NCI-H2081 (cell line): ENCODE measurements around the gene BSN.
"Not testable (repeated sequence)": the region's sequence is repeated elsewhere in the genome, so short reads cannot be mapped to it uniquely, and the experiment has no call there.

Source experiments
- DNase-seq, 2 experiments: peaks; one replicate each; lab custom pipeline; 2025; lab: John Stamatoyannopoulos, UW

BSN gene

DNA sequence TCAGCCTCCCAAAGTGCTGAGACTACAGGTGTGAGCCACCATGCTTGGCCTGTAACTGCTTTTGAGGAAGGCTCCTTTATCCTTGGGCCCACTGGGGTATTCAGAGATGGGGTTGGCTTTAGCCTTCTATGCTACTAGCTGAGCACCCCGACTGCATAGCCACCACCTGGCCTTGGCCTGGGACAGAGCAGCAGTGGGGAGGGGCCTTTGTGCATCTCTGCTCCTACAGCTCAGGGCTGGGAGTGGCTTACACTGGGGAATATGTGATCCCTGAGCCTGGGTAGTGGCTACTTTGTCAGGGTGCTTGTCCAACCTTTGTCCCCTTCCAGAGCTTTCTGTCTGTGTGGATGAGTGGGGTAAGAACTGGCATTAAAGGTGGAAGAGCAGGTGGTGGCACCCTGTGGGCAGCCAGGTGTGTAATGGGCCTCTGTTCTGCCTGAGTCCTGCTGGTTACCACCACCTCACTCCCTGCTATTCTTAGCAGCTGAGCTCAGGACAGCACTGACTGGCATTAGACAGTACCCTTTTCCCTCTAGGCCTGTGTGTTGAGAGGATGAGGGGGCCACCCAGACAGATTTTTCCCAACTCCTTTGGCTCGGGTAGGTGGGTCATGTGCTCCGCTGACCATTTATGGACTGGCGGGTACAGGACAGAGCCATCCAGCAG lies 141.2 kb downstream of the BSN start:
- DNase-seq = not testable (repeated sequence)

DNA sequence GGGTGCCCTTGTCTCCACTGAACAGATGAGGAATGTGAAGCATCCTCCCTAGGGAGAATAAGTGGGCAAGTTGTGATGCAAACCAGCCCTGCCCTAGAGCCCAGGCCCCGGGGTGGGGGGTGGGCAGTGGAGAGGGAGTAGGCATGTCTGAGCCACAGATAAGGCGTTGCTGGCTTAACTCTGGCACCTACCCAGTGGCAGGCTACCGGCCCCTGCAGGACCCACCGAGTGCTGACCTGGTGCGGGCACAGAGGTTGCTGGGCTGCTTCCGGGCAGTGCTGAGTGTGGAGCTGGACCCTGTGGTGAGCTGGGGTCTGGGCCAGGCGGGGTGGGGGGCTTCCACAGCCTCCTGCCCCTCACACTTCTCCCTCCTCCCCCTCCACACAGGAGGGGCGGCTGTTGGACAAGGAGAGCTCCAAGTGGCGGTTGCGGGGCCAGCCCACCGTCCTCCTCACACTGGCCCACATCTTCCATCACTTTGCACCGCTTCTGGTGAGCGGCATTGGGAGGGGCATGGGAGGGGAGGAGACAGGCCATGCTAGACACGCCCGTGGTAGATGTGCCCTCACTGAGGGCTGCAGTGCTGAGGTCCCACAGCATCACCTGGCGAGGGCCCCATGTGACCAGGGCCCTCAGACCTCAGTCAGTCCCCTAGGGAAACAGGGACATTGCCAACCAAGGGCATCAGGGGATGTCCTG lies 145.2 kb downstream of the BSN start:
- DNase-seq = no peak

DNA sequence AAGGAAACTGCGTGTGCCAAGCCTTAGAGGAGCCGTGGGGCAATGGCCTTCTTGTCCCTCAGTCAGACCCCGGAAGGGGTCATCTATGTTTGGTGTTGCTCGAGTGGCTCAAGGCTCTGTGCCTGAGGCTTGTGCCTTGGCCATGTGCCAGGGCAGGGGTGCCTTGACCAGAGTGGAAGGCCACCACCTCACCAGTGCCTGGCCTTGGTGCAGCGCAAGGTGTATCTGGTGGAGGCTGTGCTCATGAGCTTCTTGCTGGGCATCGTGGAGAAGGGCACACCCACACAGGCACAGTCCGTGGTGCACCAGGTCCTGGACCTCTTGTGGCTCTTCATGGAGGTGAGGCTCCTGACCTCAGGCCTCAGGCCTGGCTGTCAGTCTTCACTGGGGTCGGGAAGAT lies 145.7 kb downstream of the BSN start:
- no peak for DNase-seq

DNA sequence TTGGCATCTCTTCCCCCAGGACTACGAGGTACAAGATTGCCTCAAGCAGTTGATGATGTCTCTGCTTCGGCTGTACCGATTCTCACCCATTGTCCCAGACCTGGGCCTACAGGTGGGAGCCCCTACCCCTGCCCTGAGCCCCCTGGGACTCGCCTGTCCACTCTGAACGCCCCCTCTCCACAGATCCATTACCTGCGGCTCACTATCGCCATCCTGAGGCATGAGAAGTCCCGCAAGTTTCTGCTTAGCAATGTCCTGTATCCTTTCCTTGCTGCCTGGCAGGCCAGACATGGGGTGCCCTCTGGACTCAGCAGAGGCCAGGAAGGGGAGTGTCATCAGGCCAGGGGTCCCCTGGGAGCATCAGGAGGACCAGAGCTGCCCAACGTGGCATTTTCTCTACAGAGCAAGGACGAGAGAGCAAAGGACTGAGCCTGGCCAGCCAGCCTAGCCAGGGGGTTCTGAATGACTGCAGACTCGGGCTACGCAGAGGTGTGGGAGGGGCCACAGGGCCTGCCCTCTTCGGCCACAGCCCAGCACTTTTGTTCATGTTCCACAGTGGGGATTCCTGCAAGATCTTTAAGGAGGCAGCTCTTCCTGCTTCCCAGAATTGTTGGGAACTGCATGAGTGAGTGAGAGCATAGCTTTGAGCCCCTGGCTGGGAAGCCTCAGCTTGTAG lies 146.3 kb downstream of the BSN start:
- DNase-seq = no peak

DNA sequence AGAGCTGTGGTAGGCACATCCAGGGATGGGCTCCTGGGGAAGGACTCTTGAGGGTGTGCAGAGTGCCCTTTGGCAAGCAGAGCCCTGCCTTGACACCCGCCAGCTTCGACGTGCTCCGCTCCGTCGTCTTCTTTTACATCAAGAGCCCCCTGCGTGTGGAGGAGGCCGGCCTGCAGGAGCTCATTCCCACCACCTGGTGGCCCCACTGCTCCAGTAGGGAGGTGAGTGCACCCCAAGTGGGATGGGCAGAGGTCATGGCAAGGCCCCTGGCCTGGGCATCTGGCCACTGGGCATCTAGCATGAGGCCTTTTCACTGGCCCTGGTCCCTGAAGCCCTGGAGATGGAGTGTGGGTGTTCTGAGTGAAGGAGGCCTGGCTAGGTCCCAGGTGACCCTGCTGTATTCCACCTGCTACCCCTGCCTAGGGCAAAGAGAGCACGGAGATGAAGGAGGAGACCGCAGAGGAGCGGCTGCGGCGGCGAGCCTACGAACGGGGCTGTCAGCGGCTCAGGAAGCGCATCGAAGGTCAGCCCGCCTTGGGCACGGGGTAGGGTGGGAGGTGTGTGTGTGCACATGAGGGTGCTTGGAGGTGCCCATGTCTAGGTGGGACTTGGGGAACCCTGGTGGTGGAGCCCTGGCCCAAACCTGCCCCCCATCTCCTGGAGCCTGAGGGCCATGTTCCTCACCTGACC lies 147.3 kb downstream of the BSN start:
- DNase-seq = no peak

DNA sequence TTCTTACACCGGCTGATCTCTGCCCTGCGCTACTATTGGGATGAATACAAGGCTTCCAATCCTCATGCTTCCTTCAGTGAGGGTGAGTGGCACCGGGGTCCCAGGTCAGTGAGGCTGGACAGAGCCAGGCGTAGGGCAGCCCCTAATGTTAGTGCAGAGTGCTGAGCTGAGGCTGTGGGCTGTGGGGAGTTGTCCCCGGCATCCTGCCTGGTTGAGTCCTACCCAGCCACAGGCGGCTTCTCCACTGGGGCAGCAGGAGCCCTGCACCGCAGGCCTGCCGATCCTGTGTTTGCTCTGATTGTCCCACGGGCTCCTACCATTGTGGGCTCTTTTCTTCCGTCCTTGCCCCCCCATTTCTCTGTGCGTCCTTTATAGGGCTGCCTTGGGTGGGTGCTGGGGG lies 148.4 kb downstream of the BSN start:
- no peak for DNase-seq

DNA sequence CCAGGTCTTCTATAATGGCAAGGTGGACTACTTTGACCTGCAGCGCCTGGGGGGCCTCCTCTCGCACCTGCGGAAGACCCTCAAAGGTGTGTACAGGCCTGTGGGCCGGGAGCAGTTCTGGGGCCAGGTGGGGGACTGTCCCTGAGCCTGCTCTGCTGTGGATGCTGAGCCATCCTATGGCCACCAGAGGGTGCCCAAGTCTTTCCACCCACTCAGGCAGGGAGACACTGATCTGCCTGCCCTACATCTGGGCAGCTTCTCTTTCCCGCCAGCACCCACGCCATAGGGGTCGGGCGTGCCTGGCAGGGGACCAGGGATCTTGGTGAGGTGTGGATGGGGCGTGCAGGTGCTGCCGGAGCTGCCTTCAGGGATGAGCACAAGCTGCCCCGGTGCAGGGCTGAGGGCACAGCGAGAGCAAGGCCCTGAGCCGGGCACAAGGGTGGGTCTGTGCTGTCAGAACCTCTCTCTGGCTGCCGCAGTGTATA lies 149.2 kb downstream of the BSN start:
- peak; percentile 67 to 74 for DNase-seq

DNA sequence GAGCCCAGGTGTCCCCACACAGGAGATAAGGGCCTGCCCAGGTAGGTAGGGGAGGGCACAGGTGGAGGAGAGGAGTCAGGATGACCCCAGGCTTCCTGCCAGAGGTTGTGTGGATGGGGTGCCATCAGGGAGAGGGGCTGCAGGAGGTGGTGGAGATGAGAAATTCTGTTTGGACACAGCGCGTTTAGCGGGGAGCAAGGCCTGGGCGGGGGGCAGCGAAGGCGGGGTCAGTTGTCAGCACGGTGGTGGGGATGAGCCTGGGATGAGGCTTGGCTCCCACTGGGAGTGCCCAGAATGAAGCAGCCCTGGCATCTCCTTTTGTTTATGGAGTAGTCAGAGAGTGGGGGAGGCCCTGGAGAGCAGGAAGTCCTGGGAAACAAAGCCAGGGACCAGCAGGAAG lies 149.7 kb downstream of the BSN start:
- no peak for DNase-seq

DNA sequence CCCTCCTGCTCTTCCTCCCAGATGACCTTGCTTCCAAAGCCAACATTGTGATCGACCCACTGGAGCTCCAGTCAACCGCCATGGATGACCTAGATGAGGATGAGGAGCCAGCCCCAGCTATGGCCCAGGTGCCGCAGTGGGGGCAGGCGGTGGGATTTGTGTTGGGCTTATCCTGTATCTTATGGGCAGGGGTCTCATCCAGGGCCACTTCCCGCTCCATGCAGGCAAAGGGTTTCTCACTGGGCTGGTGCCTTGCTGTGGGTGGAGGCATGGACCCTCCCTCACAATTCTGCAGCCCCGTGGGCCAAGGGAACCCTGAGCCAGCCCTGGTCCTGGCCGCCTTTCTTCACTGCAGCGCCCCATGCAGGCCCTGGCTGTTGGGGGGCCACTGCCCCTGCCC lies 150.4 kb downstream of the BSN start:
- DNase-seq = no peak

DNA sequence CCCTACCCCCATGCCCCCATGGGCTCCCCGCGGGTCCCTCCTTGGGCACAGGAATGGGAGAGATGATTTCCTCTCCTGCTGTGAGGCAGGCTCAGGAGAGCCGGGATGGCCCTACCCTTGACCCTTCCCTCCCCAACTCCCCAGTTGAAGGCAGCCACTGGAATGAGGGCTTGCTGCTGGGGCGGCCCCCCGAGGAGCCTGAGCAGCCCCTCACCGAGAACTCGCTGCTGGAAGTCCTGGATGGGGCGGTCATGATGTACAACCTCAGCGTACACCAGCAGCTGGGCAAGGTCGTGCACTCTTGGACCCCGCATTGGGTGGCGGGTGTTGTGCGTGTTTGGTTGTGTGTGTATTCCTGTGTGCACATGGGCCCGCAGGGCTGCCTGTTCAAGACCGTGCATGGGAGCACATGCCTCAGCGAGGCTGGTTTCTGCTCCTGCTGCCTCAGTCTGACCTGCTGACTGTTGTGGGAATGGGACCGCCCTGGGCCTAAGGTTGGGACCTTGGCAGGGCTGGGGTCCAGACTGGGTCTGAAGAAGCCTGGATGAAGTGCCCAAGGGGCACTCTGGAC lies 151.2 kb downstream of the BSN start:
- no peak for DNase-seq

DNA sequence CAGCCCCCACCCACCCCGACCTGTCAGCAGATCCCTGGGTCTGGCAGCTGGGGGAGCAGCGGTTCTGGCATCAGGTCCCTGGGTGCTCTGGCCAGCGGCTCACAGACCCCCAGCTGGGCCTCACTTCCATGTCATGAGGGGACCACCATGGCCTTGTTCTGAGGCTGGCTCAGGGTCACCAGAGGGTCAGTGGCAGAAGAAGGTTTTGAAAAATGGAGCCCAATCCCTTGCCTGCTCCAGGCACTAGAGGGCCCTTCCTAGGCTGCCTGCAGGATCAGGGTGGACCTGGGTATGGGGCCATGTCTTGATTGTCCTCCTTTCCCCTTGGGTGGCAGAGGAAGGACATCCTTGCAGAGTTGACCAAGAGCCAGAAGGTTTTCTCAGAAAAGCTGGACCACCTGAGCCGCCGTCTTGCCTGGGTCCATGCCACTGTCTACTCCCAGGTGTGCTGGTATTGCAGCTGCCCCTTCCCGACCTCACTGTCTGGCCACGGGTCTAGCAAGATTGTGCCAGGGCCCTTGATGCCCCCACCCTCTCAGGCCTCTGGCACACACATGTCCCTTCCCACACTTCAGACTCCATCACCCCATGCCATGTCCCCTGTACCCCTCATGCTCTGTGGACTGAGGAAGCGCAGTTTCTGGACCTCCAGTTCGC lies 152.3 kb downstream of the BSN start:
- DNase-seq = no peak

DNA sequence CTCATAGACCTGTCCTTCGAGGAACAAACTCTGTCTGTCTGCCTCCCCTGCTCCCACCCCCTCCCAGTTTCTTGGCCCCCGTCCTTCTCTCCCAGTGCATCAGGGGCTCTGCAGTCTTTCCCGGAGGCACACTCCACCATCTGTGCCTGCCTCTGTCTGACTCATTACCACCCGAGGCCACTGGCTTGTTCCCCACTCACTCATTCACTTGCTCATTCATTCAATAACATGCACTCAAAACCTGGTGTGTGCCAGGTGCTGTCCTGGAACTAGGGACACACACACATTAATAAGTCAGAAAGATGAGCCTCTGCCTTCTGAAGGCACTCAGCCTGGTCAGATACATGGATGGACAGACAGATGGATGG lies 152.8 kb downstream of the BSN start:
- no peak for DNase-seq

DNA sequence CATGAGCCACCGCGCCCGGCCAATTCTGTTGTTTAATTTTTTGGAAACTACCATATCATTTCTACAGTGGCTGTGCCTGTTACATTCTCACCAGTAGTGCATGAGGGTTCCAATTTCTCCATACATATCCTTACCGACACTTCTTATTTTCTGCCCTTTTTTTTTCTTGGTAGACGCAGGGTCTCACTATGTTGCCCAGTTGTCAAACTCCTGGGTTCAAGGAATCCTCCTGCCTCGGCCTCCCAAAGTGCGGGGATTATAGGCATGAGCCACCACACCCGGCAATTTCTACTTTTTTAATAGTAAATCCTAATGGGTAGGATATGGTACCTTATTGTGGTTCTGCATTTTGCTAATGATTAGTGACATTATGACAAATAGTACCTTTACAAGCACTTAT lies 155.6 kb downstream of the BSN start:
- DNase-seq = no peak

DNA sequence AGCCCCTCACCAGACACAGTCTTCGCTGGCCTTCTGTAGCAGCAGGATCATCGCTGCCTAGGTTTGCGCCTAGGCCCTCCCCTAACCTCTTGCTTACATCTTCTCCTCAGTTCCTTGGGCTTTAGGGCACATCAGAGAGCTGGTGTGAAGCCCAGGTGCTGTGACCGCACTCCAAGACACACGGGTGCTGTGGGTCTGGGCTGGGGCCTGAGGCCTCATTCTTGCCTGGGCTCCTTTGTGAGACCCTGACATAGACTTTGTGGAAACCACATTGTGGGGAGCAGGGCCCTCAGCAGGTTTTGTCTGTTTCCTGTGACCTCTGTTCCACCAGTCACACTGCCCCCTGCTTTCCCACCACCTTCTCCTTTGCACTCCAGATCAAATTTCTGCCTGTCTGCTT lies 157.2 kb downstream of the BSN start:
- no peak for DNase-seq

DNA sequence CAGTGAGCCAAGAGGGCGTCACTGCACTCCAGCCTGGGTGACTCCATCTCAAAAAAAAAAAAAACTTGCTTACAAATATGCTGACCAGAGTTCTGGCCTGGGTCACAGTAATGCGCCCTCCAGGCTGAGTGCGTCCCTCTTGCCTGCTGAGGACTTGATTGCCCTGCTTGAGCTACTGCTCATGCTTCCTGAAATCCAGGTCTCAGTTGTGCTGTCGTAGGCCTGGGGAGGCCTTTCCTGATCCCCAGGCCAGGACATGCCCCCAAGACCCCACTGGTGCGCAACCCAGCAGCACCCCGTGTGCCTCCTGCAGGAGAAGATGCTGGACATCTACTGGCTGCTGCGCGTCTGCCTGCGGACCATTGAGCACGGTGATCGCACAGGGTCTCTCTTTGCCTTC lies 157.9 kb downstream of the BSN start:
- DNase-seq = no peak

DNA sequence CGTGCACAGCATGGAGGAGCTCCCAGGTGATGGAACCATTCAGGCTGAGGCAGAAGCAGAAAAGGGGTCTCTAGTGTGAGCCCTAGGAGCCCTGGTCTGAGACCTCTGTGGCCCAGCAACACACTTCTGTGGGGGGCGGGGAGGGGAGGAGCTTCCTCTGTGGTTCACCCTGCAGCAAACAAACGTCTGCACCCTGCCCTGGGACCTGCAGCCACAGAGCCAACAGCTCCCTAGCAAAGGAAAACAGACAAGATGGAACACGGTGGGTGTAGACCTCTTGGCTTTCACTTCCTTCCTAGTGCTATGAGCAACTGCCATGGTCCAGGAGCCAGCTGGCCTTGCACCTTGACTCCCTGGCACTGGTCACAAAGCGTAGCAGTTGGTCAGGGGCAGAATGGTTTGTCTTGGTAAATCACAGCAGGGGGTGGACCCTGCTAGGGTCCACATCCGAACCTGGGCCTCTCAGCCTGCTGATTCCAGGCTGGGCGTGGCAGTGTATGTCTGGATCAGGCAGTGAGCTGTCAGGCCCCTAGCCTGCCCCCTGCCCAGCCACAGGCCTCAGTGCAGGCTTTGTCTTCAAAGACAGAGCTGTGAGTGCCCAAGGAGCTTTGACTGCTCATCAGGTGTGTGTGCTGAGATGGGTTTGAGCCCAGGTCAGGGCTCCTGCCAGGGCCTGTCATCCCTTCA lies 158.5 kb downstream of the BSN start:
- DNase-seq = no peak

DNA sequence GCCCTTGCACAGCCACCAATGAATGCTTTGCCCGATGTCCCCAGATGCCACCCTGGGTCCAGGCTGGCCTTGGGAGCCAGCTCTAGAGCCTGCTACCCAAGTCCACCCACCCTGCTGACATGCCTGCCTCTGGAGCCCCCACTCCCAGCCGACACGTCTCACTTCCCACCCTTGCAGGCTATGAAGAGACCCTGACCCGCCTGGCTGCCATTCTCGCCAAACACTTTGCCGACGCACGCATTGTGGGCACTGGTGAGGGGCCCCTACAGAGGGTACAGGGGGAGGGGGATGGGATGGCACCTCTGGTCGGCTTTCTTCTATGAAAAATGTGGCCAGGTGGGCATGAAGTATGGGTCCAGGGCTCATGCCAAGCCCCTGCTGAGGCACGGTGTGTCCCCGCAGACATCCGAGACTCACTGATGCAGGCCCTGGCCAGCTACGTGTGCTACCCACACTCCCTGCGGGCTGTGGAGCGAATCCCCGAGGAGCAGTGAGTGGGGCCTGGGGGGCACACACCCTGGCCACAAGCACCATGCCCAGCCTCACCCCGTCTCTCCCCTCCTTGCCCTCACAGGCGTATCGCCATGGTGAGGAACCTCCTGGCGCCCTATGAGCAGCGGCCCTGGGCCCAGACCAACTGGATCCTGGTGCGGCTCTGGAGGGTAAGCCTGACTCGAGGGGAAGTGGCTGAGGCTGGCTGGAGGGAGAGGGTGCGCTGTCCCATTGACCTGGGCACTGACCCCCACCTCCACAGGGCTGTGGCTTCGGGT lies 159.2 kb downstream of the BSN start:
- no peak for DNase-seq

DNA sequence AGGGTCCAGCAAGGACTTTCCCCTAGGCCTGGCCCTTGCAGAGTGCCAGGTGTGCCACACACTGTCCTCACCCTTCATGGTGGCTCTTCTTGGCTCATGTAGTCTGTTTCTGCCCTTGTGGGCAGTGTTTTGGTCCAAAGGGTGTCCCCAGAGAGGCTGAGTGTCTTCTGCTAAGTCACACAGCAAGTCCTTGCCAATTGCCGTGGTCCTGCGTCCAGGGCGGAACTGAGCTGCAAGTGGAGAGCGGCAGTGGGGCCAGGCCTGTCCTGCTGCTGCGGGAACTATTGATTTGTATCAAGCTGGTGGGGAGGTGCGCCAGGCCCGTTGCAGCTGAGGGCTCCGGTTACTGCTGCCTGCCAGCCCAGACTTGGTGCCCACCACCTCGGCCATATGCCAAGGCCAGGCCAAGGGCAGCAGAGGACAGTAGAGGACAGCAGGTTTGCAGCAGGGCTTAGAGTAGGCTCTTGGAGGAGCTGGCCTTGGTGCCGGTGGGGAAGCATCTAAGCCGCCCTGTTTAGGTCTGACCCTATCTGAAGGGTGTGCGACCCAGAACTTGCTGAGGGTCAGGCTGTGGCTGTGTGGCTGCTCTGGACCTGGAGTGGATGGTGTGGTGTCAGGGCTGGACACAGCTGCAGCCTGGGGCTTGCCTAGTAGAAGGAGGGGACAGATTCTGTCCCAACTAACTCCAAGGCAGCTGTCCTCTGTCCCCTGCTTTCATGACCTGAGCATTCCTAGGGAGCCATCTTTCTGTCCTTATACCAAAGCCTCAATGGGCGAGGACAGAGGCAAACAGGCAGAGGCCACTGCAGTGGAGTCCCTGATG lies 160.7 kb downstream of the BSN start:
- no peak for DNase-seq

DNA sequence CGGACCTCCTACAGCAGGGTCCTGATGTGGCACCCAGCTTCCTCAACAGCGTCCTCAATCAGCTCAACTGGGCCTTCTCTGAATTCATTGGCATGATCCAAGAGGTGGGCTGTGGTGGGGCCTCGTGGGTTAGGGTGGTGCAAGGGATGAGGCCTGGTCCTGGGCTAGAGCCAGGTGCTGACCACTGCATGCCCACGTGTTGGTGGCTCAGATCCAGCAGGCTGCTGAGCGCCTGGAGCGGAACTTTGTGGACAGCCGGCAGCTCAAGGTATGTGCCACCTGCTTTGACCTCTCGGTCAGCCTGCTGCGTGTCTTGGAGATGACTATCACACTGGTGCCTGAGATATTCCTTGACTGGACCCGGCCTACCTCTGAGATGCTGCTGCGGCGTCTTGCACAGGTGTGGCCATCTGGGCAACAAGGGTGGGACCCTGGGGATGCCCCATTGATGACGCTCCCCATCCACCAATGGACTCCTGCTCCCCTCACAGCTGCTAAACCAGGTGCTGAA lies 161.4 kb downstream of the BSN start:
- no peak for DNase-seq
